HEK293 (cell line): ENCODE results near the gene SLC5A1.

Experiments
- KLF10 ChIP-seq: fragments of 450-650 bp; IDR thresholded peaks from 2 replicates; pipeline ENCODE4 v1.5.1; 2018; ENCODE audit warnings: missing biosample characterization, mild to moderate bottlenecking, missing genetic modification characterization
- MEIS1 ChIP-seq: sonication (generic); formaldehyde crosslinking; IDR thresholded peaks from 2 replicates; pipeline ENCODE4 v1.8.1; 2022; ENCODE audit warnings: missing genetic modification reagents, mild to moderate bottlenecking, borderline replicate concordance
- MZF1 ChIP-seq: fragments of 450-650 bp; formaldehyde crosslinking; IDR thresholded peaks from 2 replicates; pipeline ENCODE4 v1.5.1; 2017; ENCODE audit warnings: missing biosample characterization, missing genetic modification characterization, borderline replicate concordance
- ZEB2 ChIP-seq: fragments of 450-650 bp; formaldehyde crosslinking; IDR thresholded peaks from 2 replicates; pipeline ENCODE4 v1.5.1; 2016; ENCODE audit warnings: missing biosample characterization, missing genetic modification characterization
- ZNF350 ChIP-seq: fragments of 450-650 bp; formaldehyde crosslinking; IDR thresholded peaks from 2 replicates; pipeline ENCODE4 v1.5.0; 2017; ENCODE audit warnings: missing biosample characterization, mild to moderate bottlenecking, missing genetic modification characterization
- ZNF416 ChIP-seq: fragments of 450-650 bp; formaldehyde crosslinking; IDR thresholded peaks from 2 replicates; pipeline ENCODE4 v1.5.1; 2016; ENCODE audit warnings: missing biosample characterization, missing genetic modification characterization
- ZNF521 ChIP-seq: fragments of 450-650 bp; formaldehyde crosslinking; IDR thresholded peaks from 2 replicates; pipeline ENCODE4 v1.5.1; 2017; ENCODE audit warnings: missing biosample characterization, mild to moderate bottlenecking, missing genetic modification characterization
- ZNF830 ChIP-seq: fragments of 450-650 bp; IDR thresholded peaks from 2 replicates; pipeline ENCODE4 v1.5.0; 2018; ENCODE audit warnings: missing biosample characterization, missing genetic modification characterization, low read depth, mild to moderate bottlenecking, moderate library complexity
- TF ChIP-seq, protein P1 (sequence below): fragments of 450-650 bp; formaldehyde crosslinking; IDR thresholded peaks from 2 replicates; pipeline ENCODE4 v1.5.1; 2016; ENCODE audit warnings: missing biosample characterization, missing genetic modification characterization
- TF ChIP-seq, protein P2 (sequence below): IDR thresholded peaks from 2 replicates; pipeline ENCODE4 v1.6.1; 2011; ENCODE audit warnings: mild to moderate bottlenecking, low read depth, low read length, borderline replicate concordance
- TF ChIP-seq, protein P3 (sequence below): fragments of 450-650 bp; formaldehyde crosslinking; IDR thresholded peaks from 2 replicates; pipeline ENCODE4 v1.5.1; 2017; ENCODE audit warnings: missing biosample characterization, missing genetic modification characterization

DNA sequence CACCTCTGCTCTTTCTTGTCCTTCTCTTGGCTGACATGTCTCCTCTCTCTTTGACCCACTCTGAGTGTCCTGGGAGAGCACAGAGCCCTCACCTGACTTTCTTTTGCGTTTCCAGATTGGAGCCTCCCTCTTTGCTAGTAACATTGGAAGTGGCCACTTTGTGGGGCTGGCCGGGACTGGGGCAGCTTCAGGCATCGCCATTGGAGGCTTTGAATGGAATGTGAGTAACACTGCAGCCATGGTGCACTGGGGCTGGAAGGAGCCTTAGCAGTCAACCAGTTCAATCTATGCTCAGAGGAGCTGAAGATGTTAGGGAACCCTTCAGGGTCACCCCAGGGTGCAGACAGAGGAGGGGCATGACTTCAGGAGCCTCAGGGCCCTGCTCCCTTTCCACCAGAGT, 23.8 kb downstream of the SLC5A1 start:
- TF ChIP-seq MZF1 (tag by site-specific recombination): no peak
- TF ChIP-seq, protein P1, sequence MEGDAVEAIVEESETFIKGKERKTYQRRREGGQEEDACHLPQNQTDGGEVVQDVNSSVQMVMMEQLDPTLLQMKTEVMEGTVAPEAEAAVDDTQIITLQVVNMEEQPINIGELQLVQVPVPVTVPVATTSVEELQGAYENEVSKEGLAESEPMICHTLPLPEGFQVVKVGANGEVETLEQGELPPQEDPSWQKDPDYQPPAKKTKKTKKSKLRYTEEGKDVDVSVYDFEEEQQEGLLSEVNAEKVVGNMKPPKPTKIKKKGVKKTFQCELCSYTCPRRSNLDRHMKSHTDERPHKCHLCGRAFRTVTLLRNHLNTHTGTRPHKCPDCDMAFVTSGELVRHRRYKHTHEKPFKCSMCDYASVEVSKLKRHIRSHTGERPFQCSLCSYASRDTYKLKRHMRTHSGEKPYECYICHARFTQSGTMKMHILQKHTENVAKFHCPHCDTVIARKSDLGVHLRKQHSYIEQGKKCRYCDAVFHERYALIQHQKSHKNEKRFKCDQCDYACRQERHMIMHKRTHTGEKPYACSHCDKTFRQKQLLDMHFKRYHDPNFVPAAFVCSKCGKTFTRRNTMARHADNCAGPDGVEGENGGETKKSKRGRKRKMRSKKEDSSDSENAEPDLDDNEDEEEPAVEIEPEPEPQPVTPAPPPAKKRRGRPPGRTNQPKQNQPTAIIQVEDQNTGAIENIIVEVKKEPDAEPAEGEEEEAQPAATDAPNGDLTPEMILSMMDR (tag by site-specific recombination): no peak
- TF ChIP-seq KLF10 (tag by site-specific recombination): no peak
- TF ChIP-seq, protein P2, sequence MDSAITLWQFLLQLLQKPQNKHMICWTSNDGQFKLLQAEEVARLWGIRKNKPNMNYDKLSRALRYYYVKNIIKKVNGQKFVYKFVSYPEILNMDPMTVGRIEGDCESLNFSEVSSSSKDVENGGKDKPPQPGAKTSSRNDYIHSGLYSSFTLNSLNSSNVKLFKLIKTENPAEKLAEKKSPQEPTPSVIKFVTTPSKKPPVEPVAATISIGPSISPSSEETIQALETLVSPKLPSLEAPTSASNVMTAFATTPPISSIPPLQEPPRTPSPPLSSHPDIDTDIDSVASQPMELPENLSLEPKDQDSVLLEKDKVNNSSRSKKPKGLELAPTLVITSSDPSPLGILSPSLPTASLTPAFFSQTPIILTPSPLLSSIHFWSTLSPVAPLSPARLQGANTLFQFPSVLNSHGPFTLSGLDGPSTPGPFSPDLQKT: no peak
- no peak for TF ChIP-seq ZNF521 (tag by site-specific recombination)
- TF ChIP-seq ZNF416 (tag by site-specific recombination): no peak
- no peak for TF ChIP-seq ZNF350 (tag by site-specific recombination)
- TF ChIP-seq, protein P3, sequence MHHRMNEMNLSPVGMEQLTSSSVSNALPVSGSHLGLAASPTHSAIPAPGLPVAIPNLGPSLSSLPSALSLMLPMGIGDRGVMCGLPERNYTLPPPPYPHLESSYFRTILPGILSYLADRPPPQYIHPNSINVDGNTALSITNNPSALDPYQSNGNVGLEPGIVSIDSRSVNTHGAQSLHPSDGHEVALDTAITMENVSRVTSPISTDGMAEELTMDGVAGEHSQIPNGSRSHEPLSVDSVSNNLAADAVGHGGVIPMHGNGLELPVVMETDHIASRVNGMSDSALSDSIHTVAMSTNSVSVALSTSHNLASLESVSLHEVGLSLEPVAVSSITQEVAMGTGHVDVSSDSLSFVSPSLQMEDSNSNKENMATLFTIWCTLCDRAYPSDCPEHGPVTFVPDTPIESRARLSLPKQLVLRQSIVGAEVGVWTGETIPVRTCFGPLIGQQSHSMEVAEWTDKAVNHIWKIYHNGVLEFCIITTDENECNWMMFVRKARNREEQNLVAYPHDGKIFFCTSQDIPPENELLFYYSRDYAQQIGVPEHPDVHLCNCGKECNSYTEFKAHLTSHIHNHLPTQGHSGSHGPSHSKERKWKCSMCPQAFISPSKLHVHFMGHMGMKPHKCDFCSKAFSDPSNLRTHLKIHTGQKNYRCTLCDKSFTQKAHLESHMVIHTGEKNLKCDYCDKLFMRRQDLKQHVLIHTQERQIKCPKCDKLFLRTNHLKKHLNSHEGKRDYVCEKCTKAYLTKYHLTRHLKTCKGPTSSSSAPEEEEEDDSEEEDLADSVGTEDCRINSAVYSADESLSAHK (tag by site-specific recombination): no peak
- no peak for TF ChIP-seq ZNF830 (tag by site-specific recombination)
- TF ChIP-seq ZEB2: no peak
- no peak for TF ChIP-seq MEIS1
